HL-60 (cell line): Measurements from ENCODE around the gene FTO.

ENCODE experiments used
- DNase-seq, 2 experiments: peaks; one replicate each; pipeline ENCODE4 v3.0.0-alpha.2; 2010 to 2020; ENCODE audit warnings: low read depth in 1 of 2, low spot score in 1 of 2
- H3K27ac ChIP-seq: fragments of 250-450 bp; sonication (Bioruptor Pico); replicated peaks from 2 replicates; pipeline ENCODE4 v1.5.1; 2020; ENCODE audit warnings: mild to moderate bottlenecking, moderate library complexity
- H3K27me3 ChIP-seq: fragments of 250-450 bp; sonication (Bioruptor Pico); 2 replicates; pipeline ENCODE4 v1.5.1; 2021; ENCODE audit warnings: mild to moderate bottlenecking, moderate library complexity; ENCODE audit not compliant: insufficient read depth, poor library complexity, severe bottlenecking
- H3K4me3 ChIP-seq: replicated peaks from 2 replicates; pipeline ENCODE4 v1.5.1; 2011; ENCODE audit warnings: mild to moderate bottlenecking, control low read depth, low read length; ENCODE audit not compliant: insufficient read depth
- GABPA ChIP-seq: IDR thresholded peaks from 2 replicates; pipeline ENCODE4 v1.6.1; 2012; ENCODE audit warnings: low read depth
- POLR2AphosphoS5 ChIP-seq: IDR thresholded peaks from 2 replicates; pipeline ENCODE4 v1.6.1; 2012; ENCODE audit warnings: low read depth
- SPI1 ChIP-seq: IDR thresholded peaks from 2 replicates; pipeline ENCODE4 v1.6.1; 2012; ENCODE audit warnings: low read depth, mild to moderate bottlenecking, borderline replicate concordance
- TF ChIP-seq, protein P1 (sequence below): IDR thresholded peaks from 2 replicates; pipeline ENCODE4 v1.6.1; 2012; ENCODE audit warnings: low read depth; ENCODE audit not compliant: insufficient replicate concordance
- TF ChIP-seq, protein P2 (sequence below): IDR thresholded peaks from one replicate; pipeline ENCODE4 v1.5.1; 2011; ENCODE audit warnings: low read length, control low read depth, inconsistent platforms; ENCODE audit not compliant: insufficient read depth

Gene FTO

DNA sequence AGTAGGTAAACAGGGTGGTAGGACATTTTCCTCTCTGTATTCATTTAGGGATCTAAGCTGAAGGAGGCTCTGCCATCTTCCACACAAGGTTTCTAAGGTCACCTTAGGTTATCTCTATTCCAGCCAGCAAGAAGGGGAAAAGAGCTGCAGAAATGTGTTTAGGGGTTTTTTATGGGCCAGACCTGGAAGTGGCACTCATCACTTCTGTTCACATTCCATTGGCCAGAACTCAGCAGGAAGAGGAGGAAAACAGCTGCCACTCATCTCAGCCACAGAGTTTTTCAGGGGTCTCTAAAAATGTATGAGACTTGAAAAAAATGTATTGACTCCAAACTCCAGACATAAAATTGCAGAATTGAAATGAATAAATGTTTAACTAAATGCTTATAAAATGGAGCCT, 65.8 kb downstream of the FTO start:
- no peak overlapping the region for H3K27ac ChIP-seq
- H3K27me3 ChIP-seq, result no peaks in the 10 kb centered on the region
- TF ChIP-seq, protein P1, sequence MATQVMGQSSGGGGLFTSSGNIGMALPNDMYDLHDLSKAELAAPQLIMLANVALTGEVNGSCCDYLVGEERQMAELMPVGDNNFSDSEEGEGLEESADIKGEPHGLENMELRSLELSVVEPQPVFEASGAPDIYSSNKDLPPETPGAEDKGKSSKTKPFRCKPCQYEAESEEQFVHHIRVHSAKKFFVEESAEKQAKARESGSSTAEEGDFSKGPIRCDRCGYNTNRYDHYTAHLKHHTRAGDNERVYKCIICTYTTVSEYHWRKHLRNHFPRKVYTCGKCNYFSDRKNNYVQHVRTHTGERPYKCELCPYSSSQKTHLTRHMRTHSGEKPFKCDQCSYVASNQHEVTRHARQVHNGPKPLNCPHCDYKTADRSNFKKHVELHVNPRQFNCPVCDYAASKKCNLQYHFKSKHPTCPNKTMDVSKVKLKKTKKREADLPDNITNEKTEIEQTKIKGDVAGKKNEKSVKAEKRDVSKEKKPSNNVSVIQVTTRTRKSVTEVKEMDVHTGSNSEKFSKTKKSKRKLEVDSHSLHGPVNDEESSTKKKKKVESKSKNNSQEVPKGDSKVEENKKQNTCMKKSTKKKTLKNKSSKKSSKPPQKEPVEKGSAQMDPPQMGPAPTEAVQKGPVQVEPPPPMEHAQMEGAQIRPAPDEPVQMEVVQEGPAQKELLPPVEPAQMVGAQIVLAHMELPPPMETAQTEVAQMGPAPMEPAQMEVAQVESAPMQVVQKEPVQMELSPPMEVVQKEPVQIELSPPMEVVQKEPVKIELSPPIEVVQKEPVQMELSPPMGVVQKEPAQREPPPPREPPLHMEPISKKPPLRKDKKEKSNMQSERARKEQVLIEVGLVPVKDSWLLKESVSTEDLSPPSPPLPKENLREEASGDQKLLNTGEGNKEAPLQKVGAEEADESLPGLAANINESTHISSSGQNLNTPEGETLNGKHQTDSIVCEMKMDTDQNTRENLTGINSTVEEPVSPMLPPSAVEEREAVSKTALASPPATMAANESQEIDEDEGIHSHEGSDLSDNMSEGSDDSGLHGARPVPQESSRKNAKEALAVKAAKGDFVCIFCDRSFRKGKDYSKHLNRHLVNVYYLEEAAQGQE, result no peak
- TF ChIP-seq GABPA (no peak), POLR2AphosphoS5 (no peak), SPI1 (no peak)
- TF ChIP-seq, protein P2, sequence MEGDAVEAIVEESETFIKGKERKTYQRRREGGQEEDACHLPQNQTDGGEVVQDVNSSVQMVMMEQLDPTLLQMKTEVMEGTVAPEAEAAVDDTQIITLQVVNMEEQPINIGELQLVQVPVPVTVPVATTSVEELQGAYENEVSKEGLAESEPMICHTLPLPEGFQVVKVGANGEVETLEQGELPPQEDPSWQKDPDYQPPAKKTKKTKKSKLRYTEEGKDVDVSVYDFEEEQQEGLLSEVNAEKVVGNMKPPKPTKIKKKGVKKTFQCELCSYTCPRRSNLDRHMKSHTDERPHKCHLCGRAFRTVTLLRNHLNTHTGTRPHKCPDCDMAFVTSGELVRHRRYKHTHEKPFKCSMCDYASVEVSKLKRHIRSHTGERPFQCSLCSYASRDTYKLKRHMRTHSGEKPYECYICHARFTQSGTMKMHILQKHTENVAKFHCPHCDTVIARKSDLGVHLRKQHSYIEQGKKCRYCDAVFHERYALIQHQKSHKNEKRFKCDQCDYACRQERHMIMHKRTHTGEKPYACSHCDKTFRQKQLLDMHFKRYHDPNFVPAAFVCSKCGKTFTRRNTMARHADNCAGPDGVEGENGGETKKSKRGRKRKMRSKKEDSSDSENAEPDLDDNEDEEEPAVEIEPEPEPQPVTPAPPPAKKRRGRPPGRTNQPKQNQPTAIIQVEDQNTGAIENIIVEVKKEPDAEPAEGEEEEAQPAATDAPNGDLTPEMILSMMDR, result no peak
- no peak for DNase-seq
- no peak overlapping the region for H3K4me3 ChIP-seq

DNA sequence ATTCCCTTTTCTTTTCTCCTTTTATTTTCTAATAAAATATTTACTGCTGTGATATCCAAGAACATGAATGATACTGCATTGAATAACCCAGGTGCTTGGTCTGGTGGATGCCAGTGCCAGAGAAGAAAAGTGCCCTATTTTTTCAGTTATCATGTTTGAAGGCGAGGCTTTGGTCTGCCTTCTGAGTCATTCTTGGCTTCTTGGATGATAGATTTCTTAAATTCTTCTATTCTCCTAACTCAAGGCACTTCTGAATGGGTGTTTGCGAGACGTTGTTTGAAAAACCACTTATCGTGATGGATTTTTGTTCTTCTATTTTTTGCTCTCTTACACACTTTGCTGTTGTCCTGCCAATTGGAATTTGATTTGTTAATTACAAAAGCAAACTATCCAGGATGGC, 66.7 kb downstream of the FTO start:
- Histone ChIP-seq H3K27me3 (no peaks in the 10 kb centered on the region), H3K4me3 (no peak overlapping the region), H3K27ac (no peak overlapping the region)
- DNase-seq, result no peak
- no peak for TF ChIP-seq SPI1
- TF ChIP-seq POLR2AphosphoS5, result no peak
- TF ChIP-seq GABPA, result no peak
- TF ChIP-seq, protein P2, result no peak
- TF ChIP-seq, protein P1, result no peak

DNA sequence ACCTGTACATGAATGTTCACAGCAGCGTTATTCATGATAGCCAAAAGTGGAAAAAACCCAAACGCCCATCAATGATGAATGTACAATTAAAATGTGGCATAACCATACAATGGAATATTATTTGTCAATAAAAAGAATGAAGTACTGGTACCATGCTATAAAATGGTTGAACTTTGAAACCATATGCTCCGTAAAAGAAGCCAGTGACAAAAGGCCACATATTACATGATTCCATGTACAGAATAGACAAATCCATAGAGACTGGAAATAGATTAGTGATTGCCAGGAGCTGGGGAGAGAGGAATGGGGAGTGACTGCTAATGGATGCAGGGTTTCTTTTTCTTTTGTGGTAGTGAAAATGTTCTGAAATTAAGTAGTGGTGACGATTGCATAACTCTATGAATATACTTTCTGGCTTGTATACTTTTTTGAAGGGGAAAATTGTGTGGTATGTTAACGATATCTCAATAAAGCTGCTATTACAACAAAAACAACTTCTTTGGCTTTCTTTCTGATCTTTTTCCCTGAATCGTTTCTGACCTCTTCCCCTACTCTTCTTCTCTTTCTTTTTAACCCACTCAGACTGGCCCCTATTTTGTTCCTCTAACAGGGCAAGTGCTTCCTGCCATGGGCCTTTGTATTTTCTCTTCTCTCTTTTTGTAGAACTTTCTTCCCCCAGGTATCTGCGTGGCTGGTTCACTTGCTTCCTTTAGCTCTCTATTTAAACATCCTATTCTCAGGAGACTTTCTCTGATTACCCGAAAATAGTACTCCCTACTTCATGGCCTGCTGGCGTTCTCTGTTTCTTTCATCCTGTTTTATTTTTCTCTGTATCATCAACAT, 67.9 kb downstream of the FTO start:
- Histone ChIP-seq H3K4me3 (no peak overlapping the region), H3K27me3 (no peaks in the 10 kb centered on the region), H3K27ac (no peak overlapping the region)
- no peak for DNase-seq
- TF ChIP-seq, protein P1, result no peak
- TF ChIP-seq POLR2AphosphoS5 (no peak), GABPA (no peak), SPI1 (no peak)
- TF ChIP-seq, protein P2, result no peak
